ENCODE data around the gene ERAL1.

The ERAL1 gene

GRCh38 chr17:28888832-28889231, 34.0 kb downstream of the ERAL1 start:
- no peak overlapping the region for H2AK5ac ChIP-seq (ENCODE audit: low read length)
- no peak overlapping the region for H2BK5ac ChIP-seq (ENCODE audit: low read depth, low read length, poor library complexity)
- peaks cover 5% of the 10 kb centered on the region for H3K9me3 ChIP-seq (ENCODE audit: insufficient read depth, low read depth, low read length)
- no peak overlapping the region for H4K8ac ChIP-seq (ENCODE audit: low read depth, low read length)
- H2BK12ac ChIP-seq (ENCODE audit: low read length): no peak overlapping the region
- H2AFZ ChIP-seq (ENCODE audit: insufficient read depth, low read length, poor library complexity): no peak overlapping the region
- no peak overlapping the region for H3K4ac ChIP-seq (ENCODE audit: low read depth, low read length)
- no peak for DNase-seq
- H3K18ac ChIP-seq (ENCODE audit: low read length): no peak overlapping the region
- H2BK120ac ChIP-seq (ENCODE audit: insufficient read depth, low read length, poor library complexity): no peak overlapping the region
- H3K79me1 ChIP-seq (ENCODE audit: low read length): no peaks in the 10 kb centered on the region
- H3K27ac ChIP-seq (ENCODE audit: low read depth, low read length): no peak overlapping the region
- no CpG with 5 or more reads among the region's 7 CpGs for WGBS (ENCODE audit: extremely low coverage, insufficient coverage, insufficient read length)
- no peak overlapping the region for H3K4me3 ChIP-seq (ENCODE audit: low read depth, low read length)
- H3K4me1 ChIP-seq (ENCODE audit: control insufficient read depth in 1 of 2, insufficient read depth in 2 of 2, low read length in 2 of 2): no peaks in the 10 kb centered on the region
- no peak overlapping the region for H3K4me2 ChIP-seq (ENCODE audit: low read length)
- no peak overlapping the region for H3K14ac ChIP-seq (ENCODE audit: low read length)
- peaks cover 10 to 25% of the 10 kb centered on the region in 2 experiments for H3K36me3 ChIP-seq (ENCODE audit: control insufficient read depth in 1 of 2, insufficient read depth in 2 of 2, low read length in 2 of 2)
- no peak overlapping the region for H3K23ac ChIP-seq (ENCODE audit: low read length)
- H3K27me3 ChIP-seq (ENCODE audit: insufficient read depth, low read length): no peaks in the 10 kb centered on the region
- no peak overlapping the region for H3K9ac ChIP-seq (ENCODE audit: low read length)
- no peak overlapping the region for H4K91ac ChIP-seq (ENCODE audit: low read depth, low read length)
- no peak overlapping the region for H4K12ac ChIP-seq (ENCODE audit: low read depth, low read length)
- H3K79me2 ChIP-seq (ENCODE audit: control insufficient read depth, insufficient read depth, low read length, poor library complexity): no peaks in the 10 kb centered on the region

DNA sequence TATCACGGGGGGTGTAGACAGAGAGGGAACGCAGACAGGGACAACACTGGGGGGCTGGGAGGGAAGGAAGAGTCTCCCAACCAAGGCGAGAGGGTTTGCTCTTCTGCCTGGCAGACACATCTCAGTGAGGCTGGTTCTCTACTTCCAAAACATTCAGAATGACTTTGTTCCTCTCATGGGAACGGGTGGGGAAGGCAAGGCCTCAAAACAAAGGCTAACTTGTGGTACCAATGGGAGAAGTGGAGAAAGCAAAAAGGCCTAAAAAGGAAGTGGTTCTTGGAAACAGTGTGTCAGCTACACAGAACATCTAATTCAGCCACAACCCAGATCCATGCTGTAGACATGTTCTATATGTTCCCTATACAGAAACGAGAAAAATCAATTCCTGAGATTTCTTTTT, 35.2 kb downstream of the ERAL1 start:
- H2AFZ ChIP-seq (ENCODE audit: insufficient read depth, low read length, poor library complexity): no peak overlapping the region
- no peak overlapping the region for H3K23ac ChIP-seq (ENCODE audit: low read length)
- no CpG with 5 or more reads among the region's 5 CpGs for WGBS (ENCODE audit: extremely low coverage, insufficient coverage, insufficient read length)
- H3K79me2 ChIP-seq (ENCODE audit: control insufficient read depth, insufficient read depth, low read length, poor library complexity): no peaks in the 10 kb centered on the region
- no peak overlapping the region for H4K91ac ChIP-seq (ENCODE audit: low read depth, low read length)
- peaks cover 7 to 15% of the 10 kb centered on the region in 2 experiments for H3K36me3 ChIP-seq (ENCODE audit: control insufficient read depth in 1 of 2, insufficient read depth in 2 of 2, low read length in 2 of 2)
- H3K4me3 ChIP-seq (ENCODE audit: low read depth, low read length): no peak overlapping the region
- H2BK120ac ChIP-seq (ENCODE audit: insufficient read depth, low read length, poor library complexity): no peak overlapping the region
- H3K9me3 ChIP-seq (ENCODE audit: insufficient read depth, low read depth, low read length): peaks cover 2% of the 10 kb centered on the region
- no peak overlapping the region for H2BK5ac ChIP-seq (ENCODE audit: low read depth, low read length, poor library complexity)
- no peak overlapping the region for H3K18ac ChIP-seq (ENCODE audit: low read length)
- H3K27me3 ChIP-seq (ENCODE audit: insufficient read depth, low read length): no peaks in the 10 kb centered on the region
- H3K4ac ChIP-seq (ENCODE audit: low read depth, low read length): no peak overlapping the region
- no peak overlapping the region for H3K27ac ChIP-seq (ENCODE audit: low read depth, low read length)
- H3K14ac ChIP-seq (ENCODE audit: low read length): no peak overlapping the region
- no peaks in the 10 kb centered on the region for H3K4me1 ChIP-seq (ENCODE audit: control insufficient read depth in 1 of 2, insufficient read depth in 2 of 2, low read length in 2 of 2)
- H2BK12ac ChIP-seq (ENCODE audit: low read length): no peak overlapping the region
- H3K4me2 ChIP-seq (ENCODE audit: low read length): no peak overlapping the region
- H2AK5ac ChIP-seq (ENCODE audit: low read length): no peak overlapping the region
- H4K12ac ChIP-seq (ENCODE audit: low read depth, low read length): no peak overlapping the region
- DNase-seq: no peak
- no peaks in the 10 kb centered on the region for H3K79me1 ChIP-seq (ENCODE audit: low read length)
- no peak overlapping the region for H3K9ac ChIP-seq (ENCODE audit: low read length)
- no peak overlapping the region for H4K8ac ChIP-seq (ENCODE audit: low read depth, low read length)

- Histone ChIP-seq H3K4me1 (ENCODE audit: control insufficient read depth in 1 of 2, insufficient read depth in 2 of 2, low read length in 2 of 2) (peaks cover 1 to 2% of the 10 kb centered on the region in 2 experiments), H3K36me3 (ENCODE audit: control insufficient read depth in 1 of 2, insufficient read depth in 2 of 2, low read length in 2 of 2) (peaks cover 3 to 9% of the 10 kb centered on the region in 2 experiments), H3K27me3 (ENCODE audit: insufficient read depth, low read length) (no peaks in the 10 kb centered on the region), H2BK5ac (ENCODE audit: low read depth, low read length, poor library complexity) (no peak overlapping the region), H4K8ac (ENCODE audit: low read depth, low read length) (no peak overlapping the region), H3K4me2 (ENCODE audit: low read length) (no peak overlapping the region), H3K27ac (ENCODE audit: low read depth, low read length) (no peak overlapping the region), H4K91ac (ENCODE audit: low read depth, low read length) (no peak overlapping the region), H3K4me3 (ENCODE audit: low read depth, low read length) (no peak overlapping the region), H4K12ac (ENCODE audit: low read depth, low read length) (no peak overlapping the region), H3K4ac (ENCODE audit: low read depth, low read length) (no peak overlapping the region), H2AK5ac (ENCODE audit: low read length) (no peak overlapping the region), H3K9me3 (ENCODE audit: insufficient read depth, low read depth, low read length) (no peaks in the 10 kb centered on the region), H3K18ac (ENCODE audit: low read length) (no peak overlapping the region), H3K79me1 (ENCODE audit: low read length) (no peaks in the 10 kb centered on the region), H3K14ac (ENCODE audit: low read length) (no peak overlapping the region), H2BK12ac (ENCODE audit: low read length) (no peak overlapping the region), H2AFZ (ENCODE audit: insufficient read depth, low read length, poor library complexity) (no peak overlapping the region), H2BK120ac (ENCODE audit: insufficient read depth, low read length, poor library complexity) (no peak overlapping the region), H3K9ac (ENCODE audit: low read length) (no peak overlapping the region), H3K23ac (ENCODE audit: low read length) (no peak overlapping the region), H3K79me2 (ENCODE audit: control insufficient read depth, insufficient read depth, low read length, poor library complexity) (no peaks in the 10 kb centered on the region)
- DNase-seq: no peak
- WGBS (ENCODE audit: extremely low coverage, insufficient coverage, insufficient read length): no CpG with 5 or more reads among the region's 1 CpG
Observed at GRCh38 chr17:28891201-28891600, 36.4 kb downstream of the ERAL1 start.

- DNase-seq: no peak
- Histone ChIP-seq H4K8ac (ENCODE audit: low read depth, low read length) (no peak overlapping the region), H3K27ac (ENCODE audit: low read depth, low read length) (no peak overlapping the region), H3K79me2 (ENCODE audit: control insufficient read depth, insufficient read depth, low read length, poor library complexity) (peaks cover 3% of the 10 kb centered on the region), H3K4me3 (ENCODE audit: low read depth, low read length) (no peak overlapping the region), H3K9me3 (ENCODE audit: insufficient read depth, low read depth, low read length) (no peaks in the 10 kb centered on the region), H2BK12ac (ENCODE audit: low read length) (no peak overlapping the region), H3K23ac (ENCODE audit: low read length) (no peak overlapping the region), H3K79me1 (ENCODE audit: low read length) (peaks cover 2% of the 10 kb centered on the region), H3K4me1 (ENCODE audit: control insufficient read depth in 1 of 2, insufficient read depth in 2 of 2, low read length in 2 of 2) (peaks cover 5 to 7% of the 10 kb centered on the region in 2 experiments), H2AFZ (ENCODE audit: insufficient read depth, low read length, poor library complexity) (no peak overlapping the region), H3K18ac (ENCODE audit: low read length) (no peak overlapping the region), H2BK5ac (ENCODE audit: low read depth, low read length, poor library complexity) (no peak overlapping the region), H3K27me3 (ENCODE audit: insufficient read depth, low read length) (no peaks in the 10 kb centered on the region), H3K36me3 (ENCODE audit: control insufficient read depth in 1 of 2, insufficient read depth in 2 of 2, low read length in 2 of 2) (peaks cover 3 to 9% of the 10 kb centered on the region in 2 experiments), H2BK120ac (ENCODE audit: insufficient read depth, low read length, poor library complexity) (no peak overlapping the region), H4K91ac (ENCODE audit: low read depth, low read length) (no peak overlapping the region), H4K12ac (ENCODE audit: low read depth, low read length) (no peak overlapping the region), H3K14ac (ENCODE audit: low read length) (no peak overlapping the region), H3K9ac (ENCODE audit: low read length) (no peak overlapping the region), H2AK5ac (ENCODE audit: low read length) (no peak overlapping the region), H3K4ac (ENCODE audit: low read depth, low read length) (no peak overlapping the region), H3K4me2 (ENCODE audit: low read length) (no peak overlapping the region)
- no CpG with 5 or more reads among the region's 4 CpGs for WGBS (ENCODE audit: extremely low coverage, insufficient coverage, insufficient read length)
Observed at GRCh38 chr17:28892024-28892423, 37.2 kb downstream of the ERAL1 start.

All from trophoblast cell (in vitro differentiated cells and primary cell).